Posterior vena cava (tissue), 2 donors: ENCODE data around the gene BSND. TPM values are rescaled to one million over a fixed set of nuclear protein-coding genes. Genes with fewer than 3 reads are reported as not detected.
A peak's percentile ranks its signal among the peaks of the same experiment; 100 is the strongest.
"Not testable (repeated sequence)": the region's sequence is repeated elsewhere in the genome, so short reads cannot be mapped to it uniquely, and the experiment has no call there.

Experiments used
- DNase-seq: peaks from one replicate; pipeline ENCODE4 v3.0.0-alpha.2; 2020; ENCODE audit warnings: low spot score
- intact Hi-C, 2 donors: fragments of 100-400 bp; cut with DNase I; formaldehyde crosslinking; loops; one replicate each; pipeline versions ENCODE4 v1.14.1 to v1.14.2; 2022 to 2023
- long read RNA-seq, 2 donors: library from polyadenylated mRNA; unstranded; transcript quantifications; one replicate each; pipeline ENCODE4 v2.0.0, GENCODE V29; 2020 to 2021
- total RNA-seq, 2 donors: library from RNA; stranded (reverse); fragmentation: NEBNext Ultra II Directional; extraction: Animal tissue kit (Norgen Biotek cat#: 25700); gene quantifications; one replicate each; pipeline ENCODE4 v1.2.1, GENCODE V29; 2021
- donor health status: DM: yes; HTN: yes; CAD: no.
- donor health status: DM: yes; HTN: yes; CAD: no.

BSND gene
- not detected for total RNA-seq
- long read RNA-seq, donor 1 = 0 reads
- long read RNA-seq, donor 2 = 0 reads

- DNase-seq = no peak
- intact Hi-C loops = loop anchor here in 1 of 2 donors (5.0 kb wide), 2 partner anchors 51 to 1239 kb away; no protein-coding TSS in a partner anchor
Observed at GRCh38 chr1:54998677-54999076, at the start of gene BSND. Gene BSND, plus strand, starts transcription at chr1:54998933. Its CDS starts 254 bp downstream, at chr1:54999187.

GRCh38 chr1:54949053-54949452 is 49.7 kb upstream of the BSND start:
- no peak for DNase-seq
- intact Hi-C loops = loop anchor here in 1 of 2 donors (5.0 kb wide), 1 partner anchor 48 kb away; the partner anchor contains the start of gene BSND

DNA sequence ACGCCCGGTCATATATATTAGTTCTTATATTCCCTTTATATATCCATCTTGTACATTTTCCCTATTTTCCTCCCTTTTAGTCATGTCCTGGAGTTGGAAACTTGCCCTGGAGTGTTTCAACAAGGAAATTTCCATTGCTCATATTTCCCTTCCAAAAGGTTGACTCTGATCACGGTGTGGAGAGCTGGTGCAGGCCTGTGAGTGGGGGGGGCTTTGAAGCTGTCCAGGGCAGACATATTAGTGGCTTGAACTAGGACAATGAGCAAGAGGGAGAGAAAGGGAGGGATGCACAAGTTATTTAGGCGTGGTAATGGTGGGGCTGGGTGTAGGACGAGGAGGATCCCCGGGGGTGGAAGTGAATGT is 48.7 kb upstream of the BSND start:
- DNase-seq = no peak
- intact Hi-C loops = loop anchor here in 1 of 2 donors (2.0 kb wide), 1 partner anchor 47 kb away; no protein-coding TSS in a partner anchor

DNA sequence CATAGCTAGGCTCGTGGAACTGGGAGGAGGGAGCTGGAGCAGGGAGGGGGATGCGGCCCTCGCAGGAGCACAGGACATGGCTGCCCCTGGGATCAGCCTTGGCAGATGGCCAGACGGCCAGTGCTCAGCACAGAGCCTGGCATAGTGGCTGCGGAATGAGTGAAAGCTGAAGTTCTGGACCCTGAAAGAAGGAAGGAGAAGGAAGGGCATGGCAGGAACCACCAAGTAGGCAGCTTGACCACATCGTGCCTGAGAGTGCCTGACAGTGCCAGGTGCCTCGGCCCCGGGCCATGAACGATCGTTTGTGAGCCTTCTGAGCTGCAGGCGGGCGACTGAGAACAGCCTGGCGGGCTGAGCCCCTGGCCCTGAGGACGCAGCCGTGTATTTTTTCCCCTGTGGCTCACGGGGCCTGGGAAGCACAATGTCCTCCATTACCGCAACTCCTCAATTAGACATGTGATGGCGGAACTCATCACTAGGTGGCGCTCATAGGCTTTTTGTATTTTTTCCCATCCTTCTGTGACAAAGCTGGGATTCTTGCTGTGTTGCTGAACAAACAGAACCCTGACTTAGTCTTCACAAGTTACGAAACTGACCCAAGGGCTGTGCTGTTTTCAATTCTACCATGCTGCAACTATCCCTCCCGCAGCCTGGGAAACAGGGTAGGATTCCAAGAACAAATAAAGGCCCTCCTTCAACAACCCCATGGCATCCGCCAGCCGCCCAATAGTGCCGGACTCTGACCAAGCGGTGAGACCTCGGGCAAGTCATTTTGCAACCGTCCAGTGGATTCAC is 48.2 kb upstream of the BSND start:
- intact Hi-C loops = loop anchor here in 1 of 2 donors (2.0 kb wide), 1 partner anchor 46 kb away; no protein-coding TSS in a partner anchor
- DNase-seq = peak; percentile 86

DNA sequence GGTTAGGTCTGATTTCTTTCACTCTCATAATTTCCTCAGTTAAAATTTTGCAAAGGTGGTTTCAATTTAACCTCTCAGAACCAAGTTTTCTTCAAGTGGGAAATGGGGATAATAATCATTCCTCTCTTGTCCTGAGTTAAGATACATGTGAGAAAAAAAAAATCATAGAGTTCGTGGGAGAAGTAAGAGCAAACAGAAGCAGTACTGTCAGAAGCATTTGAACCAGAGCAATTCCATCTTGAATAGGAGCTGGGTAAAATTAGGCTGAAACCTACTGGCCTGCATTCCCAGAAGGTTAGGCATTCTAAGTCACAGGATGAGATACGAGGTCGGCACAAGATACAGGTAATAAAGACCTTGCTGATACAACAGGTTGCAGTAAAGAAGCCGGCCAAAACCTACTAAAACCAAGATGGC is 46.9 kb upstream of the BSND start:
- no peak for DNase-seq
- intact Hi-C loops = loop anchor here in 1 of 2 donors (2.0 kb wide), 1 partner anchor 45 kb away; no protein-coding TSS in a partner anchor

DNA sequence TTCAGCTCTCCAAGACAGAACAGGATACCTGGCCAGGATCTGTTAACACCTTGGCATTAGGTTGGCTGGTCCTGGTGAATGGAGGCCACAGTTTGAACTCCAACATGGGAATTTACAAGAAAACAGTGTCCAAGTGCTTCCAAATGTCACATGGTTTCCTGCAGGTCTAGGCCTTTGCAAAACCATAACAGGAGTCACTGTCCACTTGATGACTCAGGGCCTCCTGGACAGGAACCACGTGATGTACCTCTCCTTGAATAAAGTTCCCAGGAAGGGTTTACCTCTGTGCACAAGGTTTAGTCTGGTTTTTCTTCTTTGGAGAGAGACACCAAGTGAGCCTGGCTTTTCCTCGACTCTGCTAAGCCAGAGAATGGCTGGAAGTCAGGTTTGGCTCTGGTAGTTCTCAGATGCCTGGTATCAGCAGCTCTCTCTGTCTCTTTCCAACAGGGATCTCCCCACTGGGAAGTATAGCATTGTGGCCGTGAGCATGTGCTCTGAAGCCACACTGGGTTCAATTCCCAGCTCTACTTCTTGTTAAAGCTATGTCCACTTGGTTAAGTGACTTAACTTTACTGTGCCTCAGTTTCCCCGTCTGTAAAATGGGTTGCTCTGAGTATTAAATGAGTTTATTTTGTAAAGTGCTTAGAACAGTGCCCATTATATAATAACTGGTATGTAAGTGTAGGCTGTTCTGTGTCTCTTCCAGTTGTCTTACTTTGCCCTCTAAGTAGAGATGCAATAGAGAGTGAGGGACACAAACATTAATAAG is 45.6 kb upstream of the BSND start:
- intact Hi-C loops = no loop called here
- DNase-seq = no peak

- intact Hi-C loops = no loop called here
- no peak for DNase-seq
Observed at GRCh38 chr1:54953846-54954245, 44.9 kb upstream of the BSND start.

DNA sequence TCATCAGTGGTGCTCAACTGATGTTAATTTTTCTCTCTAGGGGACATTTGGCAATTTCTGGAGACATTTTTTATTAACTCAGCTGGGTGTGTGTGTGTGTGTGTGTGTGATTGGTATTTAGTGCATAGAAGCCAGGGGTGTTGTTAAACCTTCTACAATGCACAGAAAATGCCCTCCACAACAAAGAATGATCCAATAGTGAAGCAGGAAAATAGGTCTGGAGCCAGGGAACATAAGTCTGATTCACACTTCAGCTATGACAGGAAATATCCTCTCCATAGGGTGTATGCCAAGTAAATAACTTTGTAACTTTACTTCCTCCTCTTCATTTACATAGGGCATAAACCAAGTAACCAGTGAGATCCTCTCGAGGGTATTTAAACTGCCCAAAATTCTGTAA is 43.4 kb upstream of the BSND start:
- DNase-seq = no peak
- intact Hi-C loops = no loop called here

GRCh38 chr1:54956726-54957125 is 42.0 kb upstream of the BSND start:
- DNase-seq = no peak
- intact Hi-C loops = no loop called here

DNA sequence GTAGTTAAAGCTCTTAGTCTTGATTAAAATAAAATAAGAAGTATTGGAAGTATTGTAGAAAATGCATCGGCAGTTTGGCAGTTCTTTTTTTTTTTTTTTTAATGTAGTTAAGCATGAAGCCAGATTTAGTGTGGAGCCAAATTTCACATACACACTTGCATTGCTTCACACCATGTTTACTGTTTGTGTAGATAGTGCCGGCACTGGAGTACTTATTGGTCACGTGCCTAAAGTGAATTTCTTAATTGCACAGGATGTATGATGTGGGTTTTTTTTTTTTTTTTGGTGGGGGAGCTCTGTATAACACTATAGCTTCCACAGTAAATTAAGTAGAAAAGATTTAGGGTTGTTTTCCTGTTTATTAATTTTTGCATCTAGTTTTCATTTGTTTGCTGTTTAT is 39.5 kb upstream of the BSND start:
- intact Hi-C loops = no loop called here
- DNase-seq = no peak

GRCh38 chr1:54962612-54963395 is 35.9 kb upstream of the BSND start:
- intact Hi-C loops = no loop called here
- DNase-seq = no peak

DNA sequence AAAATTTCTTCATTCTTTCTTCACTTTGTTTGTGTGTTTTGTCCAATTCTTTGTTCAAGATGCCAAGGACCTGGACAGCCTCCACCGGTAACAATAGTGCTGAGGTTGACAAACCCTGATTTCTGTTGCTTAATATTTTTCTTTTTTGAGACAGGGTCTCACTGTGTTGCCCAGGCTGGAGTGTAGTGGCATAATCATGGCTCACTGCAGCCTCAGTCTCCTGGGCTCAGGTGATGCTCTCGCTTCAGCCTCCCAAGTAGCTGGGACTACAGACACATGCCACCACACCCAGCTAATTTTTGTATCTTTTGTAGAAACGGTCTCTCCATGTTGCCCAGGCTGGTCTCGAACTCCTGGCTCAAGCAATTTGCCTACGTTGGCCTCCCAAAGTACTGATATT is 34.9 kb upstream of the BSND start:
- DNase-seq, intact Hi-C loops: not testable (repeated sequence)

GRCh38 chr1:54965624-54966340 is 33.0 kb upstream of the BSND start:
- intact Hi-C loops = no loop called here
- peak; percentile 84 for DNase-seq

GRCh38 chr1:54967372-54967771 is 31.4 kb upstream of the BSND start:
- DNase-seq = peak; percentile 34
- intact Hi-C loops = no loop called here

DNA sequence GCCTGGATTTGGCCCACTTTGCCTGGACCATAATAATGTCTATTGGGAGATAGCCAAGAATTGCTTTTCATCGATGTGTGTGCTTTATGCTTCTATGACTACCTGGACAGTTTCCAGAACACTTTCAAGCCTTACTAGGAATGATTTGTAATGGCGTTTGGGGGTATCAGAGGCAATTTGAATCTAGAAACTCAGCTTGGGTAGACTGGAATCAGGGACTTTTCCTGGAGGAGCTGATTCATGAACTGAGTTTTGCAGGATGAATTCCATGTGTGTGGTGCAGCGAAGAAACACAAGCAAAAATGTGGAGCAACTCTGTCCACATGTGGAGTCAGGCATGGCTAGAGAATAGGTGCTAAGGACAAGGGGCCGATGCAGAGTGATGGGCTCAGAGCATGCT is 30.2 kb upstream of the BSND start:
- intact Hi-C loops = no loop called here
- DNase-seq = no peak

- intact Hi-C loops = no loop called here
- DNase-seq = peak; percentile 10
Observed at GRCh38 chr1:54969879-54970278, 28.9 kb upstream of the BSND start.

- intact Hi-C loops = no loop called here
- peak; percentile 12 for DNase-seq
Observed at GRCh38 chr1:54970901-54971300, 27.8 kb upstream of the BSND start.

- intact Hi-C loops = no loop called here
- DNase-seq = peak; percentile 7
Observed at GRCh38 chr1:54971317-54971791, 27.4 kb upstream of the BSND start.

- intact Hi-C loops = no loop called here
- DNase-seq = peak; percentile 19
Observed at GRCh38 chr1:54972436-54972835, 26.3 kb upstream of the BSND start.
